HepG2 (cell line): Measurements from ENCODE around the gene HARS2. TPM values are rescaled to one million over a fixed set of nuclear protein-coding genes. Genes with fewer than 3 reads are reported as not detected.

Experiments
- AFF4 ChIP-seq: sonication (generic); formaldehyde crosslinking; IDR thresholded peaks from 2 replicates; pipeline ENCODE4 v1.4.0; 2020; ENCODE audit warnings: missing genetic modification reagents
- IRF2 ChIP-seq: IDR thresholded peaks from 2 replicates; pipeline ENCODE4 v1.6.1; 2018; ENCODE audit warnings: missing genetic modification reagents, missing compliant biosample characterization
- KLF11 ChIP-seq: IDR thresholded peaks from 2 replicates; pipeline ENCODE4 v1.6.1; 2016; ENCODE audit warnings: missing compliant biosample characterization
- MBD4 ChIP-seq: IDR thresholded peaks from 2 replicates; pipeline ENCODE4 v1.6.1; 2012; ENCODE audit warnings: low read length, inconsistent platforms, borderline replicate concordance
- NFKBIZ ChIP-seq: IDR thresholded peaks from 2 replicates; pipeline ENCODE4 v1.6.1; 2018; ENCODE audit warnings: missing genetic modification reagents, missing compliant biosample characterization
- PLRG1 ChIP-seq: fragments of 450-650 bp; conservative IDR thresholded peaks from 2 replicates; pipeline ENCODE4 v1.6.1; 2016
- SMAD9 ChIP-seq: sonication (generic); formaldehyde crosslinking; IDR thresholded peaks from 2 replicates; pipeline ENCODE4 v1.5.1; 2020; ENCODE audit warnings: mild to moderate bottlenecking, missing genetic modification reagents
- TBL1XR1 ChIP-seq: fragments of 150-350 bp; IDR thresholded peaks from 2 replicates; pipeline ENCODE4 v1.6.1; 2014; ENCODE audit warnings: borderline replicate concordance, low read length; ENCODE audit not compliant: partially characterized antibody
- TP53 ChIP-seq: sonication (generic); formaldehyde crosslinking; conservative IDR thresholded peaks from 2 replicates; pipeline ENCODE4 v1.4.0; 2020; ENCODE audit warnings: missing genetic modification reagents
- ZBED4 ChIP-seq: sonication (generic); formaldehyde crosslinking; IDR thresholded peaks from 2 replicates; pipeline ENCODE4 v1.4.0; 2020; ENCODE audit warnings: missing genetic modification reagents, borderline replicate concordance
- ZC3H13 ChIP-seq: sonication (generic); formaldehyde crosslinking; IDR thresholded peaks from 2 replicates; pipeline ENCODE4 v1.8.1; 2023; ENCODE audit warnings: mild to moderate bottlenecking, missing genetic modification reagents, moderate library complexity
- ZMAT5 ChIP-seq: sonication (generic); formaldehyde crosslinking; IDR thresholded peaks from 2 replicates; pipeline ENCODE4 v1.5.0; 2020; ENCODE audit warnings: mild to moderate bottlenecking, low read depth, missing genetic modification reagents, borderline replicate concordance
- ZNF34 ChIP-seq: sonication (generic); formaldehyde crosslinking; IDR thresholded peaks from 2 replicates; pipeline ENCODE4 v1.4.0; 2020; ENCODE audit warnings: mild to moderate bottlenecking, missing genetic modification reagents, borderline replicate concordance
- ZNF350 ChIP-seq: sonication (generic); formaldehyde crosslinking; IDR thresholded peaks from 2 replicates; pipeline ENCODE4 v1.4.0; 2020; ENCODE audit warnings: mild to moderate bottlenecking, low read depth, missing genetic modification reagents, borderline replicate concordance
- ZNF354B ChIP-seq: sonication (generic); formaldehyde crosslinking; IDR thresholded peaks from 2 replicates; pipeline ENCODE4 v1.8.0; 2022; ENCODE audit warnings: mild to moderate bottlenecking, missing genetic modification reagents
- ZNF446 ChIP-seq: sonication (generic); formaldehyde crosslinking; IDR thresholded peaks from 2 replicates; pipeline ENCODE4 v1.5.0; 2020; ENCODE audit warnings: mild to moderate bottlenecking, missing genetic modification reagents
- ZNF496 ChIP-seq: sonication (generic); formaldehyde crosslinking; IDR thresholded peaks from 2 replicates; pipeline ENCODE4 v1.8.1; 2023; ENCODE audit warnings: mild to moderate bottlenecking, moderate library complexity, missing genetic modification reagents; ENCODE audit not compliant: insufficient replicate concordance
- ZNF569 ChIP-seq: sonication (generic); formaldehyde crosslinking; IDR thresholded peaks from 2 replicates; pipeline ENCODE4 v1.5.0; 2020; ENCODE audit warnings: mild to moderate bottlenecking, missing genetic modification reagents, moderate library complexity, borderline replicate concordance
- ZNF652 ChIP-seq: IDR thresholded peaks from 2 replicates; pipeline ENCODE4 v1.6.1; 2016; ENCODE audit warnings: low read depth, borderline replicate concordance
- ZNF709 ChIP-seq: sonication (generic); formaldehyde crosslinking; IDR thresholded peaks from 2 replicates; pipeline ENCODE4 v1.5.0; 2020; ENCODE audit warnings: mild to moderate bottlenecking, missing genetic modification reagents
- ZNF761 ChIP-seq: sonication (generic); formaldehyde crosslinking; conservative IDR thresholded peaks from 2 replicates; pipeline ENCODE4 v1.4.0; 2020; ENCODE audit warnings: mild to moderate bottlenecking, missing genetic modification reagents
- ZNF772 ChIP-seq: sonication (generic); formaldehyde crosslinking; IDR thresholded peaks from 2 replicates; pipeline ENCODE4 v1.5.0; 2020; ENCODE audit warnings: mild to moderate bottlenecking, missing genetic modification reagents
- polyA plus RNA-seq, 8 experiments: library from polyadenylated mRNA; depleted of rRNA in 3 of 8; stranded (reverse) in 7 of 8; unstranded in 1 of 8; fragments of >200 nt; fragmentation: Illumina TruSeq in 4 of 8; extraction: Trizol in 4 of 8; gene quantifications; 2 replicates each; pipeline versions ENCODE4 v1.2.1 to v1.2.3, GENCODE V29; 2011 to 2016; ENCODE audit warnings: low read depth in 4 of 8, missing spikeins in 1 of 8, mixed read lengths in 1 of 8; ENCODE audit not compliant: insufficient read depth in 1 of 8
- total RNA-seq, 5 experiments: library from RNA; depleted of rRNA; stranded (reverse); fragments of >200 nt; fragmentation: Illumina TruSeq; extraction: Trizol; gene quantifications; 2 replicates each; pipeline ENCODE4 v1.2.3, GENCODE V29; 2016; ENCODE audit warnings: low read depth in 1 of 5

Gene HARS2
- total and polyA plus RNA-seq, 2 of the 13 experiments (the other 11 are each of a cell fraction or from before 2014, with no cell fraction given), result 17.9 to 25.8 TPM

GRCh38 chr5:140690941-140691924 is at the start of gene HARS2, which contains the start of gene HARS1 (continued):
- TF ChIP-seq AFF4 (CRISPR knock-in tag) (no peak), ZNF446 (CRISPR knock-in tag) (peak; percentile 64; the same call in 1 of the 2 replicates), ZNF709 (peak; percentile 94; the same call in 1 of the 2 replicates), ZNF761 (CRISPR knock-in tag) (no peak), ZNF652 (CRISPR knock-in tag) (no peak), IRF2 (CRISPR knock-in tag) (peak; percentile 54), PLRG1 (no peak), ZNF772 (CRISPR knock-in tag) (no peak), MBD4 (no peak), ZBED4 (CRISPR knock-in tag) (peak; percentile 60; the same call in 1 of the 2 replicates), ZC3H13 (CRISPR knock-in tag) (peak; percentile 90), ZMAT5 (no peak), KLF11 (CRISPR knock-in tag) (peak; percentile 84; the same call in 1 of the 2 replicates), TP53 (CRISPR knock-in tag) (peak; percentile 53; the same call in 1 of the 2 replicates), SMAD9 (no peak), ZNF34 (CRISPR knock-in tag) (no peak), ZNF354B (no peak), ZNF496 (CRISPR knock-in tag) (no peak), ZNF569 (CRISPR knock-in tag) (no peak; the same call in 1 of the 2 replicates), TBL1XR1 (peak; percentile 15), NFKBIZ (CRISPR knock-in tag) (peak; percentile 26; the same call in 1 of the 2 replicates), ZNF350 (CRISPR knock-in tag) (peak; percentile 92)
